ENCODE measurements around the gene TET3. TPM values are rescaled to one million over a fixed set of nuclear protein-coding genes. Genes with fewer than 3 reads are reported as not detected.
A peak's percentile ranks its signal among the peaks of the same experiment; 100 is the strongest.

Gene TET3
- total and polyA plus RNA-seq, 2 of the 8 experiments (the other 6 are each of a cell fraction or from before 2014, with no cell fraction given), result 4.5 to 21.1 TPM

GRCh38 chr2:73947412-73948018 lies 37.2 kb upstream of the TET3 start:
- Histone ChIP-seq H4K91ac (replicated peaks; ENCODE audit: insufficient read length, low read length) (no peak overlapping the region), H3K27ac (ENCODE audit: low read depth, low read length) (no peak overlapping the region), H3K27me3 (replicated peaks in 1 of 4; ENCODE audit: control insufficient read depth in 3 of 4, extremely low read depth in 1 of 4, insufficient read depth in 3 of 4, low read length in 3 of 4) (no peaks in the 10 kb centered on the region), H3K14ac (ENCODE audit: insufficient read length) (no peak overlapping the region), H2BK15ac (ENCODE audit: low read length) (no peak overlapping the region), H4K20me1 (replicated peaks in 1 of 2; ENCODE audit: control insufficient read depth in 1 of 2, insufficient read depth in 2 of 2, low read length in 2 of 2) (peaks cover 7 to 20% of the 10 kb centered on the region in 2 experiments), H2BK5ac (ENCODE audit: low read depth, low read length) (no peak overlapping the region), H2BK20ac (ENCODE audit: low read length) (no peak overlapping the region), H3K18ac (ENCODE audit: extremely low read depth, low read length) (no peak overlapping the region), H3K4me2 (ENCODE audit: insufficient read depth in 1 of 2, low read depth in 2 of 2, low read length in 2 of 2) (no peak overlapping the region), H3K23ac (ENCODE audit: insufficient read length) (no peak overlapping the region), H2BK12ac (ENCODE audit: low read depth, low read length) (no peak overlapping the region), H2AFZ (ENCODE audit: low read length) (no peak overlapping the region), H3K9ac (replicated peaks in 1 of 4; ENCODE audit: extremely low read depth in 1 of 4, low read depth in 3 of 4, low read length in 3 of 4) (no peak overlapping the region), H3K9me3 (ENCODE audit: insufficient read depth in 2 of 2, low read depth in 1 of 2, low read length in 1 of 2) (no peaks in the 10 kb centered on the region), H2AK5ac (ENCODE audit: low read depth, low read length) (no peak overlapping the region), H3K79me1 (ENCODE audit: low read depth, low read length) (peaks cover 3% of the 10 kb centered on the region; the same call in 1 of the 2 replicates), H2BK120ac (replicated peaks; ENCODE audit: low read depth, low read length) (no peak overlapping the region), H3K36me3 (ENCODE audit: control insufficient read depth in 2 of 4, insufficient read depth in 4 of 4, low read length in 3 of 4) (peaks cover 13 to 63% (median 45%) of the 10 kb centered on the region in 4 experiments), H3K4me3 (ENCODE audit: extremely low read depth in 1 of 4, insufficient read depth in 2 of 4, low read depth in 3 of 4, low read length in 4 of 4) (no peak overlapping the region), H3K56ac (replicated peaks; ENCODE audit: insufficient read length, low read depth, low read length) (no peak overlapping the region), H3K23me2 (ENCODE audit: low read depth, low read length) (no peaks in the 10 kb centered on the region), H4K5ac (ENCODE audit: insufficient read length, low read depth, low read length) (no peak overlapping the region), H4K8ac (ENCODE audit: extremely low read depth, insufficient read depth, low read length) (peak overlapping the region; percentile 71; the same call in 1 of the 2 replicates), H3K4me1 (replicated peaks in 1 of 4; ENCODE audit: control insufficient read depth in 3 of 4, insufficient read depth in 4 of 4, low read length in 3 of 4) (no peaks in the 10 kb centered on the region), H3K79me2 (ENCODE audit: control insufficient read depth in 1 of 2, insufficient read depth in 2 of 2, low read length in 2 of 2) (peaks cover 0 to 25% of the 10 kb centered on the region in 2 experiments; a peak in 2 of 4 replicates), H3K4ac (replicated peaks; ENCODE audit: insufficient read length, low read depth, low read length) (no peak overlapping the region)
- CTCF ChIA-PET (ENCODE audit: partially characterized antibody), result interaction anchor here (1.7 kb wide), 1 partner anchor 23 kb away, joined by 4 read pairs; no protein-coding TSS in a partner anchor
- FAIRE-seq (no peak), DNase-seq (ENCODE audit: low read depth in 1 of 2, low spot score in 2 of 2) (no peak)
- WGBS, 2 experiments (ENCODE audit: extremely low coverage in 1 of 2, insufficient coverage in 1 of 2, insufficient read length in 1 of 2, insufficient replicate concordance in 2 of 2, low coverage in 1 of 2, low lambda C conversion rate in 2 of 2, missing lambda C conversion rate in 1 of 2), result 95% methylated on average over 5 of the region's 5 CpGs; no CpG with 5 or more reads in 1 of the 2 experiments
- POLR2A ChIA-PET (ENCODE audit: partially characterized antibody), result interaction anchor here (0.7 to 0.8 kb wide), 2 partner anchors 14 to 369 kb away, joined by 3 read pairs; no protein-coding TSS in a partner anchor
- TF ChIP-seq RNF2 (IDR thresholded peaks at IDR 0.05; ENCODE audit: borderline replicate concordance, low read depth, low read length, missing control alignments, poor library complexity, severe bottlenecking) (no peak), ATF2 (IDR thresholded peaks at IDR 0.05; ENCODE audit: low read length) (no peak)

Measured in H1 (cell line).